ENCODE measurements around the gene PTPN1.
"Not testable (repeated sequence)": the region's sequence is repeated elsewhere in the genome, so short reads cannot be mapped to it uniquely, and the experiment has no call there.

The PTPN1 gene

DNA sequence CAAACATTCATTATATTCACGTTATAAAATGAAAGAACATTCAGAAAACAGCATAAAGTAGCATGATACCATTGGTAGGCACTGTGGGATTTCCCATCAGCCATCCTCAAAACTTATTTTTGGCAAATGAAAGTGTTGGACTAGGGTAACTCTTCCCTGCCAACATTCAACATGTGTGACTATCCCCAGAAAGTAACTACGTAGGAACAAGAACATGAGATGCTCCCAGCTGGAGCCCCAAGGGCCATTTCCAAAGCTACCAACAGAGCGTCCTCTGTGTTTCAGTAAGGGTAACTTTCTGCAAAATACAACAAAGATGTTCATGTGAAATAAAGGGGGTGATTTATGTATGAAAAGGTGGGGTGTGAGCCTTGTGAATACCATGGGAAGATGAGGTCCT, 28.4 kb upstream of the PTPN1 start:
- DNase-seq (ENCODE audit: low spot score) = no peak

DNA sequence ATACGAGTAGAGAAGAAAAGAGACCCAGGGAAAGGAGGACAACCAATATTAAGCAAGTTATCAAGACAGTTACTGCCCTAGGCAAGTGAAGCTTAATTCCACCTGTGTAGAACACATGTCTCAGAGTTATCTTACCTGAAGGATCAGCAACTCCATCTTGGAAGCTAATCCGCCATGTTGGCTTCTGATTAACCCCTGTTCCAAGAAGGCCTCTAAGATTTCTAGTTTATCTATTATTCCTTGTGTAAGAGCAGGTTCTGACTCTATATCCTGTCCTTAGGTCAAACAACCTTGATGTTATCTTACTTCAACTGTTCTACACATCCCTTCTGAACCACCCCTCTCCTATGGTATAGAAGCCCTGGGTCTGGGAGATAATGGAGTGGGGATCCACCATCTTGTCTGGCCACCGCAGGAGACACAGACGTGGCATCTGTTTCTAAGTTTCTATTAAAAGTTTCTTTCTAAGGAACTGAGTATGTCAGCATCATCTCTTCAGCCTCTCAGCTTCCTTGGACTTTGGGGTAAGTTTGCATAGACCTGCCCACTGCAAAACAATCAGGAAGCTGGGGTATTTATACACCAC, 27.7 kb upstream of the PTPN1 start:
- no peak for DNase-seq (ENCODE audit: low spot score)

DNA sequence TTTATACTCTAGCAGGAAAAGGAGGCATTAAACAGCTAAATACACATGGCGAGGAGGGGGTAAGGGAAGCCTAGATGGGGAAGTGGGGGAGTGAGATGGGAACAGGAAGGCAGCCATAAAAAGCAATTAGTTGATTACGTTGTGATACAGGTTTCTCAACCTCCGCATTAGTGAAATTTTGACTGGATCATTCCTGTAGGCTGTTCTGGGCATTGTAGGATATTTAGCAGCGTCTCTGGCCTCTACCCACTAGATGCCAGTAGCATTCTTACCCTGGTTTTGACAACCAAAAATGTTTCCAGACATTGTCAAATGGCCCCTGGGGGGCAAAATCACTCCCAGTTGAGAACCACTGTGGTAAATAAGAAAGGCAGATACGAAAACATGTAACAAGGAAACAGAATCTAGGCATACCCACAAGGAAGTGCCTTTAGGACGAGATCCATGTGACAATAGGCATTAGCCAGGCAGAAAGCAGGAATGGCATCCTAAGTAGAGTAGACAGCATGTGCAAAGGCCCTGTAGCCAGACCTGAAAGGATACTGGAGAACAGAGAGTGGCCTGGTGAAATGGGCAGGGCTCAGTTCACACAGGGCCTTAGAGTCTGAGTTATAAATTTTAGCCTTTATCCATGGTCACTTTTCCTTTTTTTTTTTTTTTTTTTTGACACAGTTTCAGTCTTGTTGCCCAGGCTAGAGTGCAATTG, 25.8 kb upstream of the PTPN1 start:
- no peak for DNase-seq (ENCODE audit: low spot score)

DNA sequence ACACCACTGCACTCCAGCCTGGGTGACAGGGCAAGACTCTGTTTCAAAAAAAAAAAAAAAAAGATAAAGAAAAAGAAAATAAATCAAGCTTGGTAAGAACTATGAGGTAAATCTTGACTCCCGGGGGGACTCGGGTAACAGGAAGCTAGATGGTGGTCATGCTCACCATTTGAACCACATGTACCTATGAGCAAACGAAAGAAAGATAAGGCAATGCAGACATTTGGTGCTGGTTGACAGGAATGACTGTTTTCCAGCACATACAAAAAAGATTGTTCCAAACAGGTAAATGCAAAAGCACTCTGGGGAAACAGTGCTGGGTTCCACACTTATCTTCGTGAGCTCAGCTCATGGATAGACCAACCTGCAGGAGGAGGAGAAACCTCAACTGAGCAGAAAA, 22.8 kb upstream of the PTPN1 start:
- no peak for DNase-seq (ENCODE audit: low spot score)

DNA sequence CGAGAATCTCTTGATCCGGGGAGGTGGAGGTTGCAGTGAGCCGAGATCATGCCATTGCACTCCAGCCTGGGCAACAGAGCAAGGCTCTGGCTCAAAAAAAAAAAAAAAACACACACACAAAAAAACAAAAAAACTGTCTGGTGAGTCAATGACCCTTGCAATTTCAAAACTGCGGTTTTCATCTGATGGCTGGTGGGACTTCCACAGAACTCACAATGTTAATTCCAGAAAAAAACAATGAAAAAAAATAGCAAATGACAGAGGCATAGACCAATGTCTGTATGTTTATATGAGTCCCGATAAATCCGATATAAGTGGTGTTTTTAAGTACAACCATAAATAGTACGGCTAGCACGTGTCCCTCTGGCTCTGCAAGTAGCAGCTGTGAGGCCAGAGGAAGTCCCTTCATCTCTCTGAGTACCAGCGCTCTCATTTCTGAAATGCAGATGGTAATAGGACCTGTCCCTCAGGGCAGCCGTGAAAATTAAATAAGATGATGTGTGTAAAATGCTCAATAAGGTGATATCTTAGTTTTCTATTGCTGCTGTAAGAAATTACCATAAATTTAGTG, 21.9 kb upstream of the PTPN1 start:
- DNase-seq (ENCODE audit: low spot score) = no peak

DNA sequence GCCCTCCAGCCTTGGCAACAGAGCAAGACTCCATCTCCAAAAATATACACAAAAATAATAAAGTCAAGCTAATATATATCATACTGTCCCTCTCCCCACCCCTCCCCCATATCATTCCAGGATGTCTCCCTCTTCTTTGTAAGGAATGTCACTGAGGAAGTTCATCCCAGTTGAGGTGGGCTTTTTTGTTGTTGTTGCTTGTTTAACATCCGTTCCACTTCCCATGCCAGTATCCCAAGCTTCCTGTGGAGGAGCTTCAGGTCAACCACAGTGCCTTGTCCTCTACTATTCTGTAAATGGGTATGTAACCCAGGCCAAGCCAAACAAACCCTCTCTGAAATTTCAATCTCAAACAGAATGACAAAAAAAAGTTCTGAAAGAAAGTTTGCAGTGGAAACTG, 19.0 kb upstream of the PTPN1 start:
- no peak for DNase-seq (ENCODE audit: low spot score)

DNA sequence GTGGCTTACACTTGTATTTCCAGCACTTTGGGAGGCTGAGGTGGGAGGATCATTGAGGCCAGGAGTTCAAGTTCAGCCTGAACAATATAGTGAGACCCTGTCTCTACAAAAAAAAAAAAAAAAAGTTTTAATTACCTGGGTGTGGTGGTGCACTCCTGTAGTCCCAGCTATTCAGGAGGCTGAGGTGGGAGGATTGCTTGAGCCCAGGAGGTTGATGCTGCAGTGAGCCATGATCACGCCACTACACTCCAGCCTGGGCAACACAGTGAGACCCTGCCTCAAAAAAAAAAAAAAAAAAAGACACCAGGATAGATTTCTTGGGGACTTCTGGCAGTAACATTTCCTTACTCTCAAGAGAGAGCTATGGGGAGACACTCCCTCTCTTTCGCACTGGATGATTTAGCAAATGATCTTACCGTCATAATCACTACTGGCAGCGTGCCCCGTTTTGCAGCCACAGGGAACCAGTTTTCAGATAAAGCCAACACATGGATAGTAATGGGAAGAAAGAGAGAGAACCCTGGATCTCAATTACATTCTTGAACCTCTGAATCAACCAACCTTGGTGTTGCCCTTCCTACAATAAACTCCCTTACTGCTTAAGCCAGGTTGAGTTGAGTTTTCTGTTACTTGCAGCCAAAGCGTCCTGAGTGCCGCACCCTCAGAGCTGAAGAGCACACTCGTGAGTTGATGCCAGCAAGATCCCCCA, 18.1 kb upstream of the PTPN1 start:
- no peak for DNase-seq (ENCODE audit: low spot score)

DNA sequence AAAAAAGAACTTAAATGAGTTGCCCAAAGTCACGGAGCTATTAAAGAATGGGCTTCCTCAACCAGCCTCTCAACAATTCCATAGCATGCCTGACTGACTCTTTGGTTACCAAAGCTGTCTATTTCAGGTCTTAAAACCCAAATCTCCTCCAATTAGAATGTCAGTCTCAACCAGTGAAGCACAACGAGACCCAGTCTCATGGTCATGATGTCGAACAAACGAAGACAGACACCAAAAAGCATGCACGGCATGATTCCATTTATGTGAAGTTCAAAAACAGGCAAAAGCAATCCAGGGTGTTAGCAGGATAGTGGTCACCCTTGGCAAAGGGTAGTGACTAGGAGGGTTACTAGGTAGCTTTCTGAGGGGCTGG, 16.3 kb upstream of the PTPN1 start:
- DNase-seq (ENCODE audit: low spot score) = no peak

DNA sequence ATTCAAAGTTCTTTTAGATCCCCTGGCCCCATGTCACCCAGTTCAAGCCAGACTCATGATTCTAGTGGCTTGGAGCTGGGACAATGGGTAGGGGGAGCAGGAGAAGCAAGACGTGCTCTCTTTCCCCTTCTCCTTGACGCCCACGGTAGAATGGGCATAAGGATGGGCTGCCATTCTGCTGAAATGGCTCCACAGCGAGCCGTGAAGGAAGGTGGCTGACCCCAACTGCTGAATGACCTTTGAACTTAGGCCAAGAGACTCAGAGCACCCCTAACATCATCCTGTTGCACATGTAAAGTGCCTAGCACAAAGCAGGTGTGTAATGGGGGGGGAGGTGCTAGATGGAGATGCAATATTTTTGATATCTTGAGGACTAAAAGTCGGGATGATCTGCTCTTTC, 15.8 kb upstream of the PTPN1 start:
- no peak for DNase-seq (ENCODE audit: low spot score)

DNA sequence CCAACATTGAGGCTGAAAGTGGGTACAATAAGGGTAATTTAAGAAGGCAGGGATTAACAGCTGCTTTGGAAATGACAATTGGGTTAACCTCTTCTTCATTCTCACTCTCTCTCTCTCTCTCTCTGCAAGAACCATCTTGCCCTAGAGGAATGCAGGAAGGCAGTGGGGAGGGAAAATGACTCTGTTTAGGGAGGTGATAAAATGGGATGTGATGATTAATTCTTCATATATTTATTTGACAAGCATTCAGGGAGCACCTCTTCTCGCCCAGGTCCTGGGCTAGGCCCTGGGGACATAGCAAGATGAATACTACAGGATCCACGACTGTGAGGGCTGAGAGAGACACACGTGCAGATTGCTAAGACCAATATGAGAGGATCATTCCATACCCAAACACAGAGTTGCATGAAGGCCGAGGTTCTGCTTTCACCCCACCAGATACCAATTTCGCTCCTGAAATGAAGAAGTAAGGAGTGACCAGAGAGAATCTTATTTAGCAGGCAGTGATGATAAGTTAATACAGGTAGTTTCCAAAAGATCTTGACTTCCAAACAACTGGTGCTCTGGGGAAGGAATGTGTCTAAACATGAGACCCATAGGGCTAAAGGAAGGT, 13.3 kb upstream of the PTPN1 start:
- no peak for DNase-seq (ENCODE audit: low spot score)

DNA sequence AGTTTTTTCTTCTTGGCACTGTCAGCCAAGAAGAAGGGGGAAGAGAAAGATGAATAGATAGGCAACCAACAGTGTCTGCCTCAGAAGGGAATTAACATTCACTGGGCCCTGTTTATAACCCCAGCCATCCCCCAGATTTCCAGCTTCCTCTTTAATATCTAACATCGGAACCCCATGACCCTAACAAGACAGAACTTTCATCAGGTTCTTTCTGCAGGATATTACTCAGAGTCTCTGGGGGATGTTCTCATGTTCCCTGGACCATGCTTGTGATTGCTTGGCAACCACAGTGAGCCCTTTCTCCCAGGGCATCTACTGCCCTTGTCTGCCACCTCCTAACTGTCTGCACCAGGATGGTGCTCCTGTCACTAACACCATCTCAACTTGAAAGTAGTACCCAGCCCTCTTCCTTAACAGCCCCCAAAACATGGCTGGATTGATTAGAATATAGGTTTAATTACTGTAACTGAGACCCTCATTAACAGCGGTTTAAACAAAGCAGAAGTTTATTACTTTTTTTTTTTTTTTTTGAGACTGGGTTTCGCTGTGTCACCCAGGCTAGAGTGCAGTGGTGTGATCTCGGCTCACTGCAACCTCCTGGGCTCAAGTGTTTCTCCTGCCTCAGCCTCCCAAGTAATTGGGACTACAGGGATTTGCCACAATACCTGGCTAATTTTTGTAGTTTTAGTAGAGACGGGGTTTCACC, 12.0 kb upstream of the PTPN1 start:
- no peak for DNase-seq (ENCODE audit: low spot score)

DNA sequence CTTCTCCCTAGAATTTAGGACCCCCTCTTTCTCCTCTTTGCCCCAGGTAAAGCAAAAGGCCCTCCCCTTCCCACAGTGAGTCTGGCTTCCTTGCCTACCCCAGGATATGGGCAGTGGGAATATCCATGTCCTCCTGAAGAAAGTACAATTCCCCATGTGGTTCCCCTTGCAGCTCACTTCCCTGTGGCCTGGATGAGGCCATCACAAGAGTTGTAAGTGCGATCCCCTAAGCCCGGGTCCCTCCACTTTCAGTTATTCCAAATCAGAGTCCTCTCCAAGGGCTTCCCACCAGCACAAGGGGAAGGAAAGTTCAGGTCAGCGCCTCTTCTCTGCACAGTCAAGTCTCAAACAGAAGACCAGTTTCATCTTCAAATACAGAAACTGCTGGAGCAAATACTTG, 10.2 kb upstream of the PTPN1 start:
- no peak for DNase-seq (ENCODE audit: low spot score)

DNA sequence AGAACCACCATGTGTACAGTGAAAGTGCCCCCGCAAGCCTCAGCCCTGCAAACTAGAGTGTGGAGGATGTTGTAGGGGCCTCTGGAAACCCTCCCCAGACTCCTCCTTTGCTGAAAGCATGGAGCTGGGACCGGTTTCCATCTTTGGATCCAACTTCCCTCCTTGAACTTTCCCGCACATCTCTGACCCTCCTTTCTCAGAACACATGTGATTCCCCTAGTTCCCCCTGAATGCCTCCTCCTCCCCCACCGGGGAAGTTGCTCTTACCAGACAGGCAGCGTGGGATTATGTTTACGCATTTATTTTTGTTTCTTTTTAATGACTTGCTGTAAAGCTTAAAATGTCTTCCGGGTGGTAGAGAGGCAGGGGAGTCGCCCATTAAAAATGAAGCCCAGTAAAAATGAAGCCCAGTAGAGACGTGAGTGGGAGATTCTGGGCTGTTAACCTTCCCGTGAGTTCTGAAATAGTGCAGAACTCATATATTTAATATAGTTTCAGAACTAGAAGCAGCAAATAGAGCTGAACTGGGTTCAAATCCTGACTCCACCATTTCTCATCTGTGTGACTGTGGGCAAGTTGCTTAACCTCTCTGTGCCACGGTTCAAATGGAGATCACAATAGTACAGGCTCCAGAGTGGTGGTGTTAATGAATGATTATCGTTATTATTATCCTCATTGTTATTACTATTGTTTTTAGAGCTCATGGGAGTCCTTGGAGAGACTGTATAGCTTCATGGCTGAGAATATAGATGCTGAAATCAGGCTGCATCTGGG, 8.0 kb upstream of the PTPN1 start:
- no peak for DNase-seq (ENCODE audit: low spot score)

DNA sequence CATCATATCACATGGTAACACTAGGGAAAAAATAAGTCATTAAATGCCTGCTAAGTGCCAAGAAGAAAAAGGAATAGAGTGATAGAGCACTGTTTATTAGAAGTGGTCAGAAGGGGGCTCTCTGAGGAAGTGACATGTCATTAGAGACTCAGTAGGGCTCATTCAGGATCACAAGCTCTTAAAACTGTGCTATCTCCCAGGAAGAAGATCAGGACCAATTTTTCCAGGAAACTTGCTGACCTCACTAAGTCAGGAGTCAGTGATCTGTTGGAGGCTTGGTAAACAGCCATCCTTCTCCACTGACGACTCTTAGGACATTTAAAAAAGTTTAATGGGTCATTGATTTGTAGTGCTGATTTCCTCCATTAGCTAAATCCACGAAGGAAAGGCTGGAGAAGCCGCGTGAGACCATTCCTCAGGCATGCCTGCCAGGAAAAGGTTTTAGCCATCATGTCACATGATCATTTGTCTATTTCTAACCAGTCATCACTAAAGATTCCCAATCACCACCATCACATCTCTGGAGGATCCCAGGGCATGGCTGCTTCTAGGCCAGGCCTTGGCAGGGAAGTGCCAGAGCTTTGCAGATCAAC, 5.9 kb upstream of the PTPN1 start:
- DNase-seq (ENCODE audit: low spot score) = no peak

DNA sequence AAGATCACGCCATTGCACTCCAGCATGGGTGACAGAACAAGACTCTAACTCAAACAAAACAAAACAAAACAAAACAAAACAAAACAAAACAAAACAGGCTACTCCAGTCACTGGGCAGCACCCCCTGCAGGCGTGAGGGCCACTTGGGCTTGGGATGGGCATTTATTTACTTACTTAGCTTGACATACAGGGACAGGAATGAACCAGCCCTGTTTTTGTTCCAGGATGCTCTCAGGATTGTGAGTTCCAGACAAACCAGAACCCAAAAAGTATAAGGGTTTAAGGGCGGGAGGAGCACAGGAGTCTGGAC, 4.0 kb upstream of the PTPN1 start:
- DNase-seq (ENCODE audit: low spot score) = no peak

DNA sequence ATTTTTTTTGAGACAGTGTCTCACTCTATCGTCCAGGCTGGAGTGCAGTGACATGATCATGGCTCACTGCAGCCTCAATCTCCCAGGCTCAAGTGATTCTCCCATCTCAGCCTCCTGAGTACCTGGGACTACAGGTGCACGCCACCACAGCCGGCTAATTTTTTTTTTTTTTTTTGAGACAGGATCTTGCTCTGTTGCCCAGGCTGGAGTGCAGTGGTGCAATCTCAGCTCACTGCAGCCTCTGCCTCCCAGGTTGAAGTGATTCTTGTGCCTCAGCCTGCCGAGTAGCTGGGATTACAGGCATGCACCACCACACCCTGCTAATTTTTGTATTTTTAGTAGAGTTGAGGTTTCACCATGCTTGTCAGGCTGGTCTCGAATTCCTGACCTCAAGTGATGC, 2.4 kb upstream of the PTPN1 start:
- DNase-seq (ENCODE audit: low spot score) = not testable (repeated sequence)

DNA sequence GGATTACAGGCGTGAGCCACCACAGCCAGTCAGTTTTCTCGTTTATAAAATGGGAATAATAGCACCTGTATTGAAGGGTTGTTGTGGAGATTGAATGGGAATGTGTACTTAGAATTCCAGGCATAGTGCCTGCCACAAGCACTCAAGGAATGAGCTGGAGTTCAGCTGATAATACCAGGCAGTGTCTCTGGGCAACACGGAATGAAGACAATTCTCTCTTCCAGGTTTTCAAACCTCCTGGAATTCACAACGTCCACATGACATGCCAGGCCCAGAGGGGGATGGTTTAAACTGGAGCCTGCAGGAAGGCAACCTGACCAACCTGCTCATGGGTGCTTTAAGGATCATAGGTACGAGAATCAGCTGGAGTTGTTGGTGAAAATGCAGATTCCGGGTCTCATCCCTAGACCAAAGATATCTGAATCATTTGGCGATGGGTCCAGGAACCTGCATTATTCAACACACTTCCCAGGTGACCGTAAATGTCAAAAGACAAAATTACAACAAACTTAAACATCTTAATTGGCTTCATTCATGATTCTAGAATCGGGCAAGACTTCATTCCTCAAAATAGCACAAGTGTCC, 1.9 kb upstream of the PTPN1 start:
- no peak for DNase-seq (ENCODE audit: low spot score)

DNA sequence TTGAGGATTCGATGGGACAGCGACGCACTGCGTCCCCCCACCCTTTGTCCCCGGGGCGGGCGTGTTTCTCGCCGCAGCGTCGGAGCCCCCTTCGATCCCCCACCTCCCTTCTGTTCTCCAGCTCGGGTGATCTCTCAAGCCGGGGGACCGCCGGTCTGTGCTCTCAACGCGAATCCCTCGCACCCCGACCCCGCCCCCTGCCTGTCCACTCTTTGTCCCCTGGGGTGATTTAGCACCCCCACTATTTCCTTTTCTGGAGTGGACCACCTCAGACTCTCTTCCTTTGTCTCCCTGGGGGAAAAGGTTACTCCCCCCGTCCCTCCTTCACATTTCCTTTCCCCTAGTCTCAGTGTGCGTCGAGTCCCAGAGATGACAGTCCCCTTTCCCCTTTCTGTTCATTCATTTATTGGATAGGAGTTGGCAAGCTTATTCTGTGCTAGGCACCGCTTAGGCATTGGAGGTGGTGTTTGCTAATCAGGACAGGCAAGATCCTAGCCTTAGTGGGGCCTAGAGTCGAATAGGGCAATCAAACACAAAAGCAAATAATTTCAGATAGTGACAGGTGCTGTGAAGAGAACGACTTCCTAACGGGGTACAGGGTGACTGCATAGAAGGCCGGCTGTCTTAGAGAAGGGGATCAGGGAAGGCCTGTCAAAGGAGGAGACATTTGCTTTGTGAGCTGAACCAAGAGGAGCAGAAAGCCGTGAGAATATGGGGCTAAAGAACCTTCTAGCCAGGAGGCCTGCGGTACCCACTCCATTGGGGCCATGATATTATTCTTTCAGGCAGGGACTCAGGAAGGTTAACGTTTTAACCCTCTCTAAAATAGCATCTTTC, 741 bp downstream of the PTPN1 start:
- no peak for DNase-seq (ENCODE audit: low spot score)

DNA sequence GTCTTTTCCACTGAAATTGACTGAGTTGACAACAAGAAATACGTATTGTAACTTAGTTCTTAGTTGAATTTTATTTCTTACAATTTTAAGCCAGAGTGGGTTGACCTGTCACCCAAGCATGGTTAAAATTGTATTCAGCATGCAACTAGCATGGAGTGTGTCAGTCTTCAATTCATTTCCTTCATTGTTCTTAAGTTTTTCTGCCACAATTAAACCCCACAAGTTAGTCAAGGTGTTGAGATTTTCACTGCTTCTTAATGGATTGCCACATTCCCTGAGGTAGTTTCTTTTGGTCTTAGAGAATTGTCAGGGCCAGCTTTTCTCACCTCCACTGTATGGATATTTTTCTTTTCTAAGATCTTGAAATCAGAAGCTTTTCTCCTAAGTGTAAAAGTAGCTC, 2.1 kb downstream of the PTPN1 start:
- DNase-seq (ENCODE audit: low spot score) = no peak
